PFSK-1 (cell line): Measurements from ENCODE around the gene AKAP8L.
A peak's percentile ranks its signal among the peaks of the same experiment; 100 is the strongest.

ENCODE experiments used
- POLR2AphosphoS5 ChIP-seq: IDR thresholded peaks from 2 replicates; pipeline ENCODE4 v1.6.1; 2012; ENCODE audit warnings: low read depth, mild to moderate bottlenecking, control low read depth, low read length, moderate library complexity
- TAF1 ChIP-seq: IDR thresholded peaks from 2 replicates; pipeline ENCODE4 v1.6.1; 2012; ENCODE audit warnings: low read length, control low read depth, borderline replicate concordance; ENCODE audit not compliant: insufficient read depth
- TF ChIP-seq, protein P1 (sequence below), 2 experiments: IDR thresholded peaks; 2 replicates each; pipeline versions ENCODE4 v1.6.1 to v1.8.0; 2011 to 2012; ENCODE audit warnings: low read depth in 2 of 2, low read length in 2 of 2, control low read depth in 1 of 2, inconsistent platforms in 1 of 2, mild to moderate bottlenecking in 1 of 2, moderate library complexity in 1 of 2; ENCODE audit not compliant: insufficient read depth in 1 of 2

- peak; percentile 67 for TF ChIP-seq POLR2AphosphoS5
- TF ChIP-seq TAF1, result peak; percentile 74; the same call in 1 of the 2 replicates
- TF ChIP-seq, protein P1, sequence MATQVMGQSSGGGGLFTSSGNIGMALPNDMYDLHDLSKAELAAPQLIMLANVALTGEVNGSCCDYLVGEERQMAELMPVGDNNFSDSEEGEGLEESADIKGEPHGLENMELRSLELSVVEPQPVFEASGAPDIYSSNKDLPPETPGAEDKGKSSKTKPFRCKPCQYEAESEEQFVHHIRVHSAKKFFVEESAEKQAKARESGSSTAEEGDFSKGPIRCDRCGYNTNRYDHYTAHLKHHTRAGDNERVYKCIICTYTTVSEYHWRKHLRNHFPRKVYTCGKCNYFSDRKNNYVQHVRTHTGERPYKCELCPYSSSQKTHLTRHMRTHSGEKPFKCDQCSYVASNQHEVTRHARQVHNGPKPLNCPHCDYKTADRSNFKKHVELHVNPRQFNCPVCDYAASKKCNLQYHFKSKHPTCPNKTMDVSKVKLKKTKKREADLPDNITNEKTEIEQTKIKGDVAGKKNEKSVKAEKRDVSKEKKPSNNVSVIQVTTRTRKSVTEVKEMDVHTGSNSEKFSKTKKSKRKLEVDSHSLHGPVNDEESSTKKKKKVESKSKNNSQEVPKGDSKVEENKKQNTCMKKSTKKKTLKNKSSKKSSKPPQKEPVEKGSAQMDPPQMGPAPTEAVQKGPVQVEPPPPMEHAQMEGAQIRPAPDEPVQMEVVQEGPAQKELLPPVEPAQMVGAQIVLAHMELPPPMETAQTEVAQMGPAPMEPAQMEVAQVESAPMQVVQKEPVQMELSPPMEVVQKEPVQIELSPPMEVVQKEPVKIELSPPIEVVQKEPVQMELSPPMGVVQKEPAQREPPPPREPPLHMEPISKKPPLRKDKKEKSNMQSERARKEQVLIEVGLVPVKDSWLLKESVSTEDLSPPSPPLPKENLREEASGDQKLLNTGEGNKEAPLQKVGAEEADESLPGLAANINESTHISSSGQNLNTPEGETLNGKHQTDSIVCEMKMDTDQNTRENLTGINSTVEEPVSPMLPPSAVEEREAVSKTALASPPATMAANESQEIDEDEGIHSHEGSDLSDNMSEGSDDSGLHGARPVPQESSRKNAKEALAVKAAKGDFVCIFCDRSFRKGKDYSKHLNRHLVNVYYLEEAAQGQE (IDR thresholded peaks at IDR 0.05; ENCODE audit: insufficient read depth in 1 of 2, low read depth in 2 of 2, low read length in 2 of 2), result 0 out of 4 replicates have a peak, but pooled peaks have one; percentile 8 to 53
Measured at GRCh38 chr19:15432629-15433518, 14.1 kb upstream of the AKAP8L start.
